ENCODE measurements around the gene HUWE1. TPM values are rescaled to one million over a fixed set of nuclear protein-coding genes. Genes with fewer than 3 reads are reported as not detected.

HUWE1 gene
- total and polyA plus RNA-seq, 7 donors = 34.4 to 253 (median 132) TPM

DNA sequence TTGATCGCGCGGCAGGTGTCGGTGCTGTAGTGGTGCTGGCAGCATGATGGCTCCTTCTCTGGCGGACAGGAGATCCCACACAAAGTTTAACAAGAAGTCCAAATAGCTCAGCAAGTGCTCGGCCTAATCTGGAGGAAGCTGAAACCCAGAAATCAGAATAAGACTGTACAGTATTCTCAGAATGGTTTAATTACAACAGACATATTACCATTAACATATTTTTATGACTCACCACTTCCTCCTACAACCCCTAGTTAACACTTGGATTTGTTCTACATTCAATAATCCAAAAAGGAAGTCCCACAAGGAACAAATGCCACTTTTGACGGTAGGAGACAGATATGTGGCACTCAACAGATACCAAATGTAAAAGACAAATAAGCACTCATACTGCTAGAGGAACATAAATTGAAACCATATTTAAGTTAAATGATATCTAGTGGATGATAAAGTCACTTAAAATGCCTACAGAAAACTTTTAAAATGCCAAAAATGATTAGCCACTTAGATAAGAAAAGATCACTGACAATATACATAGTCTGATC, 91.2 kb downstream of the HUWE1 start:
- H3K4me3 ChIP-seq = no peak overlapping the region
- H3K27me3 ChIP-seq (ENCODE audit: insufficient read depth in 3 of 3, low read length in 2 of 3) = peaks cover 0 to 4% (median 0%) of the 10 kb centered on the region in 3 donors
- TF ChIP-seq, protein P1, sequence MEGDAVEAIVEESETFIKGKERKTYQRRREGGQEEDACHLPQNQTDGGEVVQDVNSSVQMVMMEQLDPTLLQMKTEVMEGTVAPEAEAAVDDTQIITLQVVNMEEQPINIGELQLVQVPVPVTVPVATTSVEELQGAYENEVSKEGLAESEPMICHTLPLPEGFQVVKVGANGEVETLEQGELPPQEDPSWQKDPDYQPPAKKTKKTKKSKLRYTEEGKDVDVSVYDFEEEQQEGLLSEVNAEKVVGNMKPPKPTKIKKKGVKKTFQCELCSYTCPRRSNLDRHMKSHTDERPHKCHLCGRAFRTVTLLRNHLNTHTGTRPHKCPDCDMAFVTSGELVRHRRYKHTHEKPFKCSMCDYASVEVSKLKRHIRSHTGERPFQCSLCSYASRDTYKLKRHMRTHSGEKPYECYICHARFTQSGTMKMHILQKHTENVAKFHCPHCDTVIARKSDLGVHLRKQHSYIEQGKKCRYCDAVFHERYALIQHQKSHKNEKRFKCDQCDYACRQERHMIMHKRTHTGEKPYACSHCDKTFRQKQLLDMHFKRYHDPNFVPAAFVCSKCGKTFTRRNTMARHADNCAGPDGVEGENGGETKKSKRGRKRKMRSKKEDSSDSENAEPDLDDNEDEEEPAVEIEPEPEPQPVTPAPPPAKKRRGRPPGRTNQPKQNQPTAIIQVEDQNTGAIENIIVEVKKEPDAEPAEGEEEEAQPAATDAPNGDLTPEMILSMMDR (IDR thresholded peaks at IDR 0.05) = no peak
- intact Hi-C loops (cut with DNase I) = no loop called here
- H3K27ac ChIP-seq = no peak overlapping the region
- 85 to 95% (median 88%) methylated on average over 7 of the region's 7 CpGs for WGBS, 3 donors
- ATAC-seq (no peak), DNase-seq (no peak)
- H3K4me1 ChIP-seq = no peaks in the 10 kb centered on the region
- peaks cover 2 to 91% of the 10 kb centered on the region in 2 donors for H3K36me3 ChIP-seq (ENCODE audit: insufficient read depth in 1 of 2, low read depth in 1 of 2)
- H3K9me3 ChIP-seq = no peaks in the 10 kb centered on the region

DNA sequence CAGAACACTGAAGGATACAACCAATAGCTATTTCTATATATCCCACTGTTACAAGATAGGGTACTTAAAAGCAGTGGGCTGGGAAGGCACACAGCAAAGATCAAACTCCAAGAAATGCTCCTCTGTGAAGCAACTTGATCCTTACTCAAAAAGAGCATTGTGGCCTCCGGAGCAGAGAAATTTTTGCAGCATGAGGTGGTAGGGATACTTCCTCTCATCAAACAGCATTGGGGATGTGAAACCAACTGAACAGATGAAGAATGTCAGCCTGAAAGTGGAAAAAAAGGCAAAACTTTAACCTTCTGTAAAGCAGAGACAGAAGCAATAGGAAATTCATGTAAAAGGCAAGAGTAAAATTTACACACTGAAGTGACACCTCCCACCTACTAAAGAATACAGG, 92.2 kb downstream of the HUWE1 start:
- no peak for ATAC-seq
- Histone ChIP-seq H3K4me3 (no peak overlapping the region), H3K27ac (no peak overlapping the region), H3K27me3 (ENCODE audit: insufficient read depth in 3 of 3, low read length in 2 of 3) (peaks cover 0 to under 1% (median 0%) of the 10 kb centered on the region in 3 donors), H3K9me3 (no peaks in the 10 kb centered on the region), H3K4me1 (no peaks in the 10 kb centered on the region), H3K36me3 (ENCODE audit: insufficient read depth in 1 of 2, low read depth in 1 of 2) (peaks cover 7 to 91% of the 10 kb centered on the region in 2 donors)
- DNase-seq = no peak
- WGBS, 3 donors = 72 to 80% (median 79%) methylated on average over 1 of the region's 1 CpG
- intact Hi-C loops (cut with DNase I) = loop anchor here in 1 of 2 donors (5.0 kb wide), 2 partner anchors 37 to 57 kb away; no protein-coding TSS in a partner anchor
- TF ChIP-seq, protein P1 (IDR thresholded peaks at IDR 0.05) = no peak

DNA sequence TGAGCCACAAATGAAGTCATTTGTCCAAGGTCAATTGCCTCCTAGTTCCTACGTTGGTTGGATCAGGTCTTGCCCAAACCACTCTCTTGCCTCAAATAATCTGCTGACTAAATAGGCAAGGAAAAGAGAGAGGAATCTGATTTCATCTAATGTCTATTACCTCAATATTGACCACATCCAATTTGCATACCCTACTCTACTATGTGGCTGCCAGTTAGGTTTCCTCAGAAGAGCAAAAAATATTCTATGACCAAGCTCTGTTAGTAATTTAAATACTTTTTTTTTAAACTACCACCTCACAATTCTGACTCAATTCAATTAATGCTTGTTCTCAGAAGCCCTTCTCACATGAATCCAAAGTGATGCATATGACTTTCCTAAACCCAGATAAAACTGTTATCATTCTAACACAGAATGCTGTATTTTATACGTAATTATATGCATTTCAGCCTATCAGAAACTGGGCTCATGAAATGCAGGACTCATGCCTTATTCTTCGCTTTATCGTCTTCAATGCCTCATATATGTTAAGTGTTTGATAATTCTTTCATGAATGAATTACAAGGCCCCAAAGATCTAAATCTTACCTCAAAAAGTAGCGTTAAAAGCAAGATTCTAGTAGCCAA, 98.6 kb downstream of the HUWE1 start:
- H3K4me1 ChIP-seq = no peaks in the 10 kb centered on the region
- TF ChIP-seq, protein P1 (IDR thresholded peaks at IDR 0.05) = no peak
- H3K9me3 ChIP-seq = no peaks in the 10 kb centered on the region
- intact Hi-C loops (cut with DNase I) = no loop called here
- no peak for DNase-seq
- H3K27ac ChIP-seq = no peak overlapping the region
- no peak overlapping the region for H3K4me3 ChIP-seq
- ATAC-seq = no peak
- H3K36me3 ChIP-seq (ENCODE audit: insufficient read depth in 1 of 2, low read depth in 1 of 2) = peaks cover 10 to 100% of the 10 kb centered on the region in 2 donors
- 74 to 96% (median 86%) methylated on average over 5 of the region's 5 CpGs for WGBS, 3 donors
- no peaks in the 10 kb centered on the region for H3K27me3 ChIP-seq (ENCODE audit: insufficient read depth in 3 of 3, low read length in 2 of 3)

DNA sequence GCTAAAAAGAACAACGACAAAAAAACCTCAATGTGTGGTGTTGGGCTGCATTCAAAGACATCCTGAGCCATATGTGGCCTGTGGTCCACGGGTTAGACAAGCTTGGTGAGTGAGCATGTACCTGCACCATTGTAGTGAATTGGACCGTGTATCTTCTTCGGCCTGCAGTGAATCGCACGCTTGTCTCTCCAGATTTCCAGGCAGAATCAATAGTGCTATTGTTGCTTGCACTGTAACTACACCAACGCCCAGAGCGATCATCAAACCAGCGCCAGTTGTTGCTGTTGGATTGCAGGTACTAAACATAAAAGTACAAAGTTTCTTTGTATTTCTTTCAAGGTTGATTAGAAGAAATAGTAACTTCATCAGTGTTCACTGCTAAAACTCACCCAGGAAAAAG, 101.6 kb downstream of the HUWE1 start:
- H3K27me3 ChIP-seq (ENCODE audit: insufficient read depth in 3 of 3, low read length in 2 of 3) = no peaks in the 10 kb centered on the region
- WGBS, 3 donors = 88 to 96% (median 95%) methylated on average over 9 of the region's 9 CpGs
- no peaks in the 10 kb centered on the region for H3K9me3 ChIP-seq
- intact Hi-C loops (cut with DNase I) = no loop called here
- no peak for DNase-seq
- peaks cover 9 to 99% of the 10 kb centered on the region in 2 donors for H3K36me3 ChIP-seq (ENCODE audit: insufficient read depth in 1 of 2, low read depth in 1 of 2)
- H3K4me3 ChIP-seq = no peak overlapping the region
- TF ChIP-seq, protein P1 (IDR thresholded peaks at IDR 0.05) = no peak
- ATAC-seq = no peak
- no peak overlapping the region for H3K27ac ChIP-seq
- H3K4me1 ChIP-seq = no peaks in the 10 kb centered on the region

Measured in psoas muscle (tissue), 8 donors.